HEK293 (cell line): ENCODE measurements around the gene RASL10B.

Experiments
- CTCF ChIA-PET: fragments of 350-600 bp; formaldehyde crosslinking; extraction: SDS; loops from one replicate; lab custom pipeline; 2021; ENCODE audit warnings: antibody characterized with exemption; lab: Yijun Ruan, JAX
- POLR2A ChIA-PET: fragments of 300-600 bp; formaldehyde crosslinking; extraction: SDS; loops from one replicate; lab custom pipeline; 2020; ENCODE audit warnings: antibody characterized with exemption, inconsistent platforms; lab: Yijun Ruan, JAX
- H3K27ac ChIP-seq: fragments of 200-500 bp; sonication (Bioruptor generic); 2 replicates; pipeline ENCODE4 v1.5.1; 2014; ENCODE audit warnings: low read depth, low read length, control low read depth, inconsistent platforms; ENCODE audit errors: extremely low read depth
- H3K36me3 ChIP-seq, 2 experiments: fragments of 200-500 bp in 1 of 2; sonication (Bioruptor generic) in 1 of 2; 1 replicate in 1 of 2; 2 replicates in 1 of 2; pipeline ENCODE4 v1.5.1; 2014 to 2017; ENCODE audit warnings: inconsistent platforms in 2 of 2, low read length in 2 of 2; ENCODE audit not compliant: control insufficient read depth in 2 of 2, insufficient read depth in 1 of 2
- H3K4me1 ChIP-seq: fragments of 200-500 bp; sonication (Bioruptor generic); 2 replicates; pipeline ENCODE4 v1.5.1; 2014; ENCODE audit warnings: mild to moderate bottlenecking, low read length, inconsistent platforms; ENCODE audit not compliant: control insufficient read depth, insufficient read depth
- H3K4me3 ChIP-seq: 2 replicates; pipeline ENCODE4 v1.5.1; 2011; ENCODE audit warnings: low read depth, mild to moderate bottlenecking, control low read depth, low read length, moderate library complexity
- H3K9me3 ChIP-seq: fragments of 200-500 bp; sonication (Bioruptor generic); 2 replicates; pipeline ENCODE4 v1.5.1; 2014; ENCODE audit warnings: low read depth, low read length, inconsistent platforms; ENCODE audit not compliant: control insufficient read depth, insufficient read depth
- BCL11B ChIP-seq: fragments of 450-650 bp; formaldehyde crosslinking; IDR thresholded peaks from 2 replicates; pipeline ENCODE4 v1.5.1; 2016; ENCODE audit warnings: low read depth, missing biosample characterization, missing genetic modification characterization
- GLIS1 ChIP-seq: fragments of 450-650 bp; formaldehyde crosslinking; IDR thresholded peaks from 2 replicates; pipeline ENCODE4 v1.5.1; 2016; ENCODE audit warnings: missing biosample characterization, missing genetic modification characterization
- KLF10 ChIP-seq: fragments of 450-650 bp; IDR thresholded peaks from 2 replicates; pipeline ENCODE4 v1.5.1; 2018; ENCODE audit warnings: missing biosample characterization, mild to moderate bottlenecking, missing genetic modification characterization
- OSR2 ChIP-seq: fragments of 450-650 bp; formaldehyde crosslinking; IDR thresholded peaks from 2 replicates; pipeline ENCODE4 v1.5.1; 2016; ENCODE audit warnings: missing biosample characterization, missing genetic modification characterization
- PRDM1 ChIP-seq: fragments of 450-650 bp; formaldehyde crosslinking; IDR thresholded peaks from 2 replicates; pipeline ENCODE4; 2016; ENCODE audit warnings: missing biosample characterization, missing genetic modification characterization
- SCRT1 ChIP-seq: fragments of 450-650 bp; formaldehyde crosslinking; IDR thresholded peaks from 2 replicates; pipeline ENCODE4 v1.5.1; 2016; ENCODE audit warnings: missing biosample characterization, missing genetic modification characterization, borderline replicate concordance
- SETDB1 ChIP-seq: IDR thresholded peaks from one replicate; pipeline ENCODE4 v1.6.1; 2017; ENCODE audit warnings: mild to moderate bottlenecking, low read length, moderate library complexity, mixed read lengths; ENCODE audit not compliant: insufficient read length
- TRIM28 ChIP-seq: IDR thresholded peaks from 2 replicates; pipeline ENCODE4 v1.6.1; 2011; ENCODE audit warnings: low read length, control low read depth, borderline replicate concordance
- YY2 ChIP-seq: fragments of 450-650 bp; formaldehyde crosslinking; IDR thresholded peaks from 2 replicates; pipeline ENCODE4 v1.5.1; 2016; ENCODE audit warnings: missing biosample characterization, missing genetic modification characterization
- ZBTB10 ChIP-seq: fragments of 450-650 bp; formaldehyde crosslinking; IDR thresholded peaks from 2 replicates; pipeline ENCODE4 v1.5.1; 2016; ENCODE audit warnings: missing biosample characterization, missing genetic modification characterization
- ZEB2 ChIP-seq: fragments of 450-650 bp; formaldehyde crosslinking; IDR thresholded peaks from 2 replicates; pipeline ENCODE4 v1.5.1; 2016; ENCODE audit warnings: missing biosample characterization, missing genetic modification characterization
- ZNF132 ChIP-seq: fragments of 450-650 bp; formaldehyde crosslinking; IDR thresholded peaks from 2 replicates; pipeline ENCODE4 v1.5.1; 2017; ENCODE audit warnings: missing biosample characterization, missing genetic modification characterization, borderline replicate concordance
- ZNF133 ChIP-seq: fragments of 450-650 bp; formaldehyde crosslinking; IDR thresholded peaks from 2 replicates; pipeline ENCODE4 v1.5.1; 2016; ENCODE audit warnings: missing biosample characterization, missing genetic modification characterization
- ZNF341 ChIP-seq: fragments of 450-650 bp; formaldehyde crosslinking; IDR thresholded peaks from 2 replicates; pipeline ENCODE4; 2016; ENCODE audit warnings: low read depth, missing biosample characterization, missing genetic modification characterization
- ZNF350 ChIP-seq: fragments of 450-650 bp; formaldehyde crosslinking; IDR thresholded peaks from 2 replicates; pipeline ENCODE4 v1.5.0; 2017; ENCODE audit warnings: missing biosample characterization, mild to moderate bottlenecking, missing genetic modification characterization
- ZNF416 ChIP-seq: fragments of 450-650 bp; formaldehyde crosslinking; IDR thresholded peaks from 2 replicates; pipeline ENCODE4 v1.5.1; 2016; ENCODE audit warnings: missing biosample characterization, missing genetic modification characterization
- ZNF510 ChIP-seq: fragments of 450-650 bp; formaldehyde crosslinking; IDR thresholded peaks from 2 replicates; pipeline ENCODE4 v1.5.1; 2018; ENCODE audit warnings: mild to moderate bottlenecking, missing genetic modification characterization, missing biosample characterization; ENCODE audit not compliant: insufficient replicate concordance
- ZNF585B ChIP-seq: fragments of 450-650 bp; formaldehyde crosslinking; IDR thresholded peaks from 2 replicates; pipeline ENCODE4 v1.5.1; 2016; ENCODE audit warnings: missing biosample characterization, missing genetic modification characterization
- ZNF621 ChIP-seq: fragments of 450-650 bp; formaldehyde crosslinking; IDR thresholded peaks from 2 replicates; pipeline ENCODE4 v1.5.1; 2017; ENCODE audit warnings: missing biosample characterization, missing genetic modification characterization
- ZNF660 ChIP-seq: fragments of 450-650 bp; IDR thresholded peaks from 2 replicates; pipeline ENCODE4 v1.5.1; 2018; ENCODE audit warnings: missing biosample characterization, mild to moderate bottlenecking, missing genetic modification characterization
- TF ChIP-seq, protein P1 (sequence below): fragments of 450-650 bp; formaldehyde crosslinking; IDR thresholded peaks from 2 replicates; pipeline ENCODE4 v1.5.1; 2016; ENCODE audit warnings: missing biosample characterization, missing genetic modification characterization

Gene RASL10B

GRCh38 chr17:35715416-35715815 is 16.0 kb upstream of the RASL10B start:
- no peak overlapping the region for H3K4me3 ChIP-seq
- H3K4me1 ChIP-seq: peaks cover 10% of the 10 kb centered on the region
- TF ChIP-seq ZNF132 (no peak), TRIM28 (no peak), ZNF621 (tag by site-specific recombination) (no peak), ZNF350 (tag by site-specific recombination) (no peak), SCRT1 (tag by site-specific recombination) (no peak), SETDB1 (no peak), ZNF585B (tag by site-specific recombination) (no peak), ZNF510 (tag by site-specific recombination) (no peak), ZEB2 (tag by site-specific recombination) (no peak), YY2 (no peak), ZNF416 (tag by site-specific recombination) (no peak), ZNF341 (no peak)
- TF ChIP-seq, protein P1, sequence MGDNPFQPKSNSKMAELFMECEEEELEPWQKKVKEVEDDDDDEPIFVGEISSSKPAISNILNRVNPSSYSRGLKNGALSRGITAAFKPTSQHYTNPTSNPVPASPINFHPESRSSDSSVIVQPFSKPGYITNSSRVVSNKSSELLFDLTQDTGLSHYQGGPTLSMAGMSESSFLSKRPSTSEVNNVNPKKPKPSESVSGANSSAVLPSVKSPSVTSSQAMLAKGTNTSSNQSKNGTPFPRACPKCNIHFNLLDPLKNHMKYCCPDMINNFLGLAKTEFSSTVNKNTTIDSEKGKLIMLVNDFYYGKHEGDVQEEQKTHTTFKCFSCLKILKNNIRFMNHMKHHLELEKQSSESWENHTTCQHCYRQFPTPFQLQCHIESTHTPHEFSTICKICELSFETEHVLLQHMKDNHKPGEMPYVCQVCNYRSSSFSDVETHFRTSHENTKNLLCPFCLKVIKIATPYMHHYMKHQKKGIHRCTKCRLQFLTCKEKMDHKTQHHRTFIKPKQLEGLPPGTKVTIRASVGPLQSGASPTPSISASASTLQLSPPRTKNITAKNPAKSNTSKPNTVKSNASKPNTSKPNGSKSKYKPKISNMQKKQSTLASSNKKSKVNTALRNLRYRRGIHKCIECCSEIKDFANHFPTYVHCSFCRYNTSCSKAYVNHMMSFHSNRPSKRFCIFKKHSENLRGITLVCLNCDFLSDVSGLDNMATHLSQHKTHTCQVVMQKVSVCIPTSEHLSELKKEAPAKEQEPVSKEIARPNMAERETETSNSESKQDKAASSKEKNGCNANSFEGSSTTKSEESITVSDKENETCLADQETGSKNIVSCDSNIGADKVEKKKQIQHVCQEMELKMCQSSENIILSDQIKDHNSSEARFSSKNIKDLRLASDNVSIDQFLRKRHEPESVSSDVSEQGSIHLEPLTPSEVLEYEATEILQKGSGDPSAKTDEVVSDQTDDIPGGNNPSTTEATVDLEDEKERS (tag by site-specific recombination): no peak
- H3K9me3 ChIP-seq: no peaks in the 10 kb centered on the region
- H3K36me3 ChIP-seq: peaks cover 33 to 81% of the 10 kb centered on the region in 2 experiments
- POLR2A ChIA-PET: no interaction called here
- no peak overlapping the region for H3K27ac ChIP-seq
- CTCF ChIA-PET: interaction anchor here (0.5 to 0.7 kb wide), 4 partner anchors 18 to 33 kb away, joined by 3 to 5 read pairs (median 4); no protein-coding TSS in a partner anchor

DNA sequence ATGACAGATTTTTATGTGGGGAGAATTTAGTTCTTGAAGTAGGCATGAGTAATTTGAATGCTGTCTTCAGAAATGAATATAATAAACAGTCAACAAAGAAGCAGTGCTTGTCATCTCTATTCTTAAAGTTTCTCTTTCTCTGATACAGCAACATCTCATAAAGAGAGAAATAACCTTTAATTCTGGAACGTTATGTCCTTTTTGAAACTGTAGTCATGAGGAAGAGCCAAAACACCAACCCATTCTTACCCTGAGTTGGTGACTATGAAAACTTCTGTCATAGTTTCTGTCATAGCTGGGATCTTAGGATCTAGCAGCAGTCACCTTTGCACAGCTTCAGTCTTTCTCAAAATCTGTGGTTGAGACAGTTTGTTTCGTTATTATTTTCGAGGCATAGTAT is 15.3 kb upstream of the RASL10B start:
- H3K4me1 ChIP-seq: peaks cover 10% of the 10 kb centered on the region
- CTCF ChIA-PET: interaction anchor here (0.6 to 2.4 kb wide), 5 partner anchors 19 to 103 kb away, joined by 3 to 11 read pairs (median 3); no protein-coding TSS in a partner anchor
- POLR2A ChIA-PET: no interaction called here
- TF ChIP-seq ZNF621 (tag by site-specific recombination) (no peak), ZNF660 (tag by site-specific recombination) (no peak), OSR2 (tag by site-specific recombination) (no peak), KLF10 (tag by site-specific recombination) (no peak)
- TF ChIP-seq, all 188 proteins: peak for 0
- Histone ChIP-seq H3K9me3 (no peaks in the 10 kb centered on the region), H3K27ac (no peak overlapping the region), H3K36me3 (peaks cover 26 to 79% of the 10 kb centered on the region in 2 experiments), H3K4me3 (no peak overlapping the region)

DNA sequence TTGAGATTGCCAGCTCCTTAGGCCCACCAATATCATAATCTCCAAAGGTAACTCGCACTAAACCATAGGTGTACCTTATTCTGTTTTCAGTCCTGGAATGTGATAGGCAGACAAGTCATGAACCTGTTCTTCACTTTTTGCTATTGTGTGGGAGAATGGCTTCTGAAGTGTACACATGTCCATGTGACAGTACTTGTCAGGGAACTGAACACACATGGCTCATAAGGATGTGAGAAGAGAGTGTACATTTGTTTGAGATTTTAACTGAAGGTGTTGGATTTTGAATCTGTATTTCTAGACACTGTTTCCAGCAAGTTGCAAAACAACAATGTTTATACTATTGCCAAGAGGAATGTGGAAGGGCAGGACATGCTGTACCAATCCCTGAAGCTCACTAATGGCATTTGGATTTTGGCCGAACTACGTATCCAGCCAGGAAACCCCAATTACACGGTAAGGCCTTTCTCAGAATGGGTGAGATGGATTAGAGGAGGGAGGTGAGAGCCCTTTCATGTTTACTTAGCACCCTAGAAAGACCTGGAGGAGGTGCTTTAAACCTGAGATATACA is 14.5 kb upstream of the RASL10B start:
- Histone ChIP-seq H3K36me3 (peaks cover 26 to 81% of the 10 kb centered on the region in 2 experiments), H3K9me3 (no peaks in the 10 kb centered on the region), H3K4me1 (peaks cover 10% of the 10 kb centered on the region), H3K4me3 (no peak overlapping the region), H3K27ac (no peak overlapping the region)
- POLR2A ChIA-PET: interaction anchor here (0.5 to 1.0 kb wide), 2 partner anchors 17 to 1104 kb away, joined by 3 to 4 read pairs; no protein-coding TSS in a partner anchor
- TF ChIP-seq PRDM1 (no peak), ZNF133 (tag by site-specific recombination) (no peak), ZBTB10 (tag by site-specific recombination) (no peak), GLIS1 (tag by site-specific recombination) (peak; percentile 17; the same call in 1 of the 2 replicates), BCL11B (no peak)
- CTCF ChIA-PET: interaction anchor here (0.6 to 2.4 kb wide), 4 partner anchors 30 to 104 kb away, joined by 3 to 11 read pairs (median 5); no protein-coding TSS in a partner anchor
